Occipital lobe (tissue), 2 donors: Measurements from ENCODE around the gene ADRA2A. TPM values are rescaled to one million over a fixed set of nuclear protein-coding genes. Genes with fewer than 3 reads are reported as not detected.

Experiments used
- DNase-seq: peaks from one replicate; lab custom pipeline; 2025; lab: John Stamatoyannopoulos, UW
- total RNA-seq: library from RNA; depleted of rRNA; stranded (reverse); fragments of >200 nt; gene quantifications from one replicate; pipeline ENCODE4 v1.2.3, GENCODE V29; 2014

The ADRA2A gene
- total RNA-seq, 1 donor from 2014 or later, result 15.9 TPM

DNA sequence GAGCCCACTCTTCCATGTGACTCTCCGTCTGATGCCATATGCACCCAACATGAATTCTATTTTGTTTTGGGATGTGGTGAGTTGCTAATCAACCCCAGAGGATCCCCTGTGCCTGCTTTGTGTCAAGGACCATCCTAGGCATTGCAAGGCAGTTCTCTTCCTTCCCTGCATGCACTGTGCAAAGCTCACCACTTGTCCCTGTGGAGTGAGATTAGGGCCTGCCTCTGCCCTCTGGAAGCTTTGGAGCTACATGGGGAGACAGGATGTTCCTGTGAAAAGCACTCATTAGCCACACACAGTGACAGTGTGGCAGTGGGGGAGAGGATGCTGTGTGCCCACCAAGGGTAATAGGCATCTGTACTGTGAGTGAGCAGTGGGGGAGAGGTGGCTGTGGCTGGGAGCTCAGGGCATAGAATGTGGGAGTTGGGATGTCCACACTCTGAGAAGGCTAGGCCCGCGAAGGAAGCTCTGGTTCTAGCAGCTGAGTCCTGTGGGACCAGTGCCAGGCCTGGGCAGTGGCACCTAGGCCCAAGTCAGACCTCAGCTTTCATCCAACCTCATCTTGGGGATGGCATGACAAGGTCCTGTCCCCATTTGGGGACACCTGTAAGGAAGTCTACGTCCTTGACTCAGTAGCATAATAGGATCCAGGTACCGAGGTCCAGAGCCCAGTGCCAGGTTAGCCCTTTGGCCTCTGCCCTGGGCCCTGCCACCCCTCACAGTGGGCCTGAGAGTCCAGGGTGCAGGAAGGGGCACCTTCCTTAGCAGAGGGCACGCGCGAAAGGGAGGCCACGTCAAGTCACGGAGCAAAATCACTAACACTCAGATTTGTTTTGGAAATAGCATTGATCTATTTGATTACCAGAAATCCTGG, 6.6 kb downstream of the ADRA2A start:
- no peak for DNase-seq

DNA sequence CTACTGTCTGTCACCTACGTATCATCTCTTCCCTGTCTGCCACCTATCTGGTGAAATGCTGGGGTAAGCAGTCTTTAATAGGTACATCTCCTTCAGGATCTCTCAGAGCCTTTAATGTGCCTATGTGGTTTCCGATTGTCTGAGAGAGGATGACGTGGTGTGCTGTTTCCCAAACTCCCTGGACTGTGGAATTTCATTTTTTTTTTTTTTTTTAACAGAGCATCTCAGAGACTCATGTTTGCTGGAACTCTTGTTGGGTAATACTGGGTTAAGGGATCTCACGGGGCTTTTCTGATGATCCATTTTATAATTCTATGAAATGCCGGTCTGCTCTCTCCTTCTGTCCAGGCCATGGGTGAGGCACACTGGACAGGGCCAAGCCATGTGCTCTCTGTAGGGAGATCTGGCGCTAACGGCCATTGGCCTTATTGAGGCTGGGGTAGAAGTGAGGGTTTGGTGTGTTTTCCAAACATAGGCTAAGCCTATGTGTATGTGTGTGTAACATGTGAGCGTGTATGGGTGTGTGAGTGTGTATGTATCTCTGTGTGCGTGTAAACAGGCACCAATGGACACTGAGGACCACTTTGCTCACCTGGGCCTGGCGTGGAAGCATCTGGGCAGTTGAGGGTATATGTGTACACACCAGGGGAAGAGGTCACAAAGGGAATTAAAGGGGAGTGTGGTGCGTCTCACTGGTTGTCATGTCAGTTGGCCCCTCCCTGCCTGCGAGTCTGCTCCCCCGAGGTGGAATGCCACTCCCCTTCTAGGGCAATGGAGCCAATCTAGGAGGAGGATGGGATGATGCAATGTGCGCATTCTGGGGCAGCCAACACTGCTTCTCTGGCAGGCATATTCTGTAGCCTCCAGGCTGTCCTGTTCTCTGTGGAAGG, 7.8 kb downstream of the ADRA2A start:
- no peak for DNase-seq

DNA sequence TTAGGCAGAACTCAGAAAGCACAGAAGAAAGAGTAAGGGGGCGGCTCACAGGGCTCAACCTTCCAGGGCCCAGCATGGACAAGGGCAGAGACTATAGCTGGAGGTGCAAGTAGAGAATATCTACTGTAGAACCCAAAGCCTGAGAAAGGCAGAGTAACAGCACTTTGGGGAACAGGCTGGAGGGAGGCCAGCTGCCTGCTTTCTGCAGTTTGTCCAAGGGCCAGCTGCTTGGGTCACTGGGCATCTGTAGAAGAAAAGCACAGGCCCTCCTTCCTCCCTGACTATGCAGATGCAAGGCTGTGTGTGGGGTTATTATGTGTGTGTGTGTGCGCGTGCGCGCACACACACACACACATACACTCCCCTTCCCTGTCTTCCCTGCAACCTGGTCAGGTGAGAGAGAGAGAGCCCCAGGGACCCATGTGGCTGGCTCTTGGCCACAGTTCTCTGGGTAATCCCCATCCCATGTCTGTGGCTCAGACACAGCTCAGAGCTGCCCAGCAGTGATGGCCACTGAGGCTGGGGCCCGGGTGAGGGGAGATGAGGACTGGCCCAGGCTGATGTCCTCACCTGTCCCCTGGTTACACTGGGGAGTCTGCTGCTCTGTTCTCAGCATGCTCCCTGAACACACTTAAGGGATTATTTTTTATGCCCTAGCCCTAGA, 9.0 kb downstream of the ADRA2A start:
- no peak for DNase-seq

DNA sequence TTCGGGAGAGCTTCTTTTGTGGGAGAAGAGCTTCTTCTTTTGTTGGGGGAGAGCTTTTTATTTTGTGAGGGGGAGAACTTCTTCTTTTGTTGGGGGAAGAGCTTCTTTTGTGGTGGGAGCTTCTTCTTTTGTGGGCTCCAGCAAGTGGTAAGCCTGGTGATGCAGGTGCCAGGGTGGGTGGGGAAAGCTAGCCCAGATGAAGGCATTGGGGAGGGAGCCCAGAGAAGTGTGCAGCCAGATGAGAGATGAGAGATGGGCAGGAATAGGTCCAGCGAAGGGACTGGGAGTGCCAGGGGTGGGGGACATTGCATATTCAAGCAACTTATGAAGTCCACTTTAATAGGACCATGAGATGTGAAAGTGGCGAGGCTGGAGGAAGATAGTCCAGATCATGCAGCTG, 9.7 kb downstream of the ADRA2A start:
- no peak for DNase-seq

DNA sequence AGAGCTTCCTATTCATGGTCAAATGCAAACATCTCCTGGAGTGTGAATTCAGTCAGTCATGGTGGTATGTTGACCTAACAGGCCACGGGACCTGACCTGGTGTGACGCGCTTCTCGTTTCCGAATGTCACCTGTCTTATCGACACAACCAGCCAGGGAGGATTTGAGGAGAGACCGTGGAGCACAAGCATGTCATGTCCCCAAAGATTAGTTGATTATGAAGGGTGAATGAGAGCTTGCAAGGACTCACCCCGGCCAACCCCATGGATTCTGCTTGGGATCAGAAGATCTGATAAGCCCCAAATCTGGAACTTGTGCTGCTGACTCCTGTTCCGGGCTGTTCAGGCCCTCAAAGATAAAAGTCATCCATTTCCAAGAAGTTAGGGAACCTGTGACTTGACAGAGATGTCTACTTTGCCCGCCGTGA, 10.5 kb downstream of the ADRA2A start:
- DNase-seq, result no peak

DNA sequence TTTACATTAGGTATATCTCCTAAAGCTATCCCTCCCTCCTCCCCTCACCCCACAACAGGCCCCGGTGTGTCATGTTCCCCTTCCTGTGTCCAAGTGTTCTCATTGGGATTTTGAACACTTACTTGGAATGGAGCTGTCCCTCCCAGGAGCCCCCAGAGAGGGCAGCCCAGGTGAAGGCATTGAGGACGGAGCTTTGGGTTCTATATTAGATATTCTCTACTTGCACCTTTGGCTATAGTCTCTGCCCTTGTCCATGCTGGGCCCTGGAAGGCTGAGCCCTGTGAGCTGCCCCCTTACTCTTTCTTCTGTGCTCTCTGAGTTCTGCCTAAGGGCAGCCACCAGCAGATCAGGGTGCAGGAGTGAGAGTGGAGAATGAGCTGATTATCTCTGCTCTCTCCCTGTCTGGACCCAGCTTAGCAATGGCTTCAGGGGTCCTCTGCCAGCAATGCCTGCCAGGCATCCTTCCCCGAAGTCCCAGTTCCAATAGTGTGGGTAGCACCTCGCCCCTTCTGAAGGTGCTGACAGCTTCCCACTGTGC, 11.2 kb downstream of the ADRA2A start:
- DNase-seq, result no peak

DNA sequence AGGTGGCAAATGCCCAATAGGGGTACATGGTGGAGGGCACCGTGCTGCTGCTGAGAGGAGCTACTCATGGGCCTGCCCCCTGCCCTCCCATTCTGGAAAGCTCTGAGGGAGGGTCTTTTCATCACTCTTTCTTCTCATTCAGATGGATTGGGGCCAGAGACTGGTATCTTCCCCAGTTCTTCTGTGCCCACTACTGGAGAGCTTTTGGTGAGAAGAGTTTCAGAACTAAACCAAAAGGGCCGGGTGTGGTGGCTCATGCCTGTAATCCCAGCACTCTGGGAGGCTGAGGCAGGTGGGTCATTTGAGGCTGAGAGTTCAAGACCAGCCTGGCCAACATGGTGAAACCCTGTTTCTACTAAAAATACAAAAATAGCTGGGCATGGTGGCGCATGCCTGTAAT, 12.5 kb downstream of the ADRA2A start:
- DNase-seq, result no peak

DNA sequence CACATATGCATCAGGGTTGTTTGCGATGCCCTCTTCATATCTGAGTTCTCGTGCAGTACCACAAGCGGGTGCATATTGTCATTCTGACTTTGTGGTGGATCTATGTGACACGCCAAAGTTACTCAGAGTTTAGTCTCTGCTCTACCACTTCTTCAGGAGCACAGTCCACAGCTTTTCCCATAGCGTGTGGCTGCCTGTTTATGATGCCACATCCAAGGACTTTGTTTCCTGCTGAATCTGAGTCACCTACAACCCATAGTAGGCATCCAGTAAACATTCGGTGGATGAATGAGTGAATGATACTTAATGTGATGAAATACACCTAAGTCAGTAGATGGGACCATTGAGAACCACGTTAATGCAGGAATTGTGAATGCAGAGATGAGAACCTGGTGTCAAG, 15.0 kb downstream of the ADRA2A start:
- no peak for DNase-seq

DNA sequence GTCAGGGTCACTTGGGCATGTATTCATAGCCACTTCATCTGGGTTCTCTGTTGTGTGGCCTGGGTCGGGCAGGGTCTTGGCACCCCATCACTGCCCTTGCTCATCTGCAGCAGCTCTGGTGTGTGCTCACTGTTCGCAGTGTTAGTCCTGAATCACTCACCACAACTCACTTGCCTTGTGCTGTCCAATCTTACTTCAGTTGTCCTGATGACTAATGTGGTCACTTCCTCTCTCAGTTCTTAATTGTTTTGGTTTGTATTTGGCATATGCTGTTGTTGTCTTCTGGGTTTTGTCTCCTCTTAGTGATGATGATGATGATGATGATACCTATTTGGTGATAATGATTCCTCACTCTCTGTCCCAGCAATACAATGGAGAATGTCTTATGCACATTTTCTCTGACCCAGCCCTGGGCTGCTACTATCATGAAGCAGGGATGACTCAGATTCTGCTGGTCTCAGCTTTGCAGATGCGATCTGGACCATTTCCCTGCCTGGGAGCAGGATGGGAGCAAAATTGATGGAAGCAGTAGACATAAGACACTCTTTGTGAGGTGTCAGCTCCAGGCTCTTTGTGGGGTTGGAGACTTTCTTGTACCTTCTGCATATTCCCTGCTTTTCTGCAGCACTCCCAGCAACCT, 17.0 kb downstream of the ADRA2A start:
- DNase-seq, result no peak

DNA sequence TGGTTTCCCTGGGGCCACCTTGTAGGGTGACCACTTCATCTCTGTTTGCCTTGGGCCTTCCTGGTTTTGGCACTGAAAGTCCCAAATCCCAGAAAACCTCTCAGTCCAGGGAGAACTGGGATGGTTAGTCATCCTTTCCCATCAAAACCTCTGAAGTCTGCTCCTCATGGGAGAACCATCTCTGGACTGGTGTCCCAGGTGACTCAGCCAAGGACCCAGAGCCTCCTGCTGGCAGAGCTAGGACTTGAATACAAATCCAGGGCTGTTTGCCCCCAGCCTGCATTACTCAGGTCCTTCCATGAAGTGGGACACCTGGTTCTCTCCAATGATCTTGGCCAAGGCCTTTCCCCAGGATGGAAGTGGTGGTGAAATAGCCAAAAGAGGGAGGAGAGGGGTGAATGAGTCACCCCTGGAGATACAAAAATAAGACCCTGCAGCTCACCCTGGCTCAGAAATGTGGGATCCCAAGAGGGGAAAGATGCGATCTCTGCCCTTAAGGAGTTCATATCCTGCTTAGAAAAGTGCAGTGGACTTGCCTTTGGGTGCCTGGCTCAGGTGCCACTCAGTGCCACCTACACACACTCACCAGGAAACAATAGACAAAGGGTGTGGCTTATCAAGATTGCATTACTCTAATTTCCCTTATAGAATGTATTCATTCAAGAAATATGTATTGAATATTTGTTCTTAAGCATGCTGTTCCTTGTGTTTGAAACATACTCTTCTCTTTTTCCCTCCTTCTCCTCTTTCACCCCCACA, 22.0 kb downstream of the ADRA2A start:
- no peak for DNase-seq

DNA sequence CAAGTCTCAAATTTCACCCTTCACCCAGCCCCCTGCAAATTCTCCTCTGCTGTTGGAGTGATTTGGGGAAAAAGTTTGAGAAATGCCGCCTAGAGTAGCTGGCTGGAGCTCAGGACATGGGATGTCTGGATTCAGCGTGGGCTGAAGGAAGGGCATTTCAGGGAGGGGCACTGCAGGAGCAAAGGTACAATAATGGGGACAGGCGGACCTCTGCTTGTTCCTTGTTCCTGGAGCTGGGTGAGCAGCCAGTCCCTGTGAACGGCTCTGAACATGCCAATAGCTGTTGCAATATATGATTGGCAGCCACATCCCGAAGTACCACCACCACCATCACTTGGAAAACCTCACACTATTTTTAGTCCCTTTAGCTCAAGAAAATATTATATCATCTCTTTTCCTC, 23.4 kb downstream of the ADRA2A start:
- no peak for DNase-seq

DNA sequence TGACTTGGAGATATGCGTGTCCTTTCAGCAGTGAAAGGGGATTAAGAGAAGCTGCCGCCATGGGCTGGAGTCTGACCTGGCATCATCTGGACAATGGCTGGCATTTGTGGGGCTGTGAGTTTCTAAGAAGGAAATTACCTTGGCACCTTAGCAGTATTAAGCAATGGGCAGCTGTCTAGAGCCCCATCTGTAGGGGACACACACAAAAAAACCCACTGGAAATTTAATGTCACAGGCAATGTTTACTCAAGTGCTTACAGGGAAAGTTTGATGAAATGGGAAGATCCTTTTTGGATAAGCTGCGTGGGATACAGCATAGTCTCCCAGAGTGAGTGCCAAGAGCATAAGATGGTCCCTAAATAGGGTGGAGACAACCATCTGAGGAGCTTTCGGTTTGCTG, 25.0 kb downstream of the ADRA2A start:
- DNase-seq, result no peak

DNA sequence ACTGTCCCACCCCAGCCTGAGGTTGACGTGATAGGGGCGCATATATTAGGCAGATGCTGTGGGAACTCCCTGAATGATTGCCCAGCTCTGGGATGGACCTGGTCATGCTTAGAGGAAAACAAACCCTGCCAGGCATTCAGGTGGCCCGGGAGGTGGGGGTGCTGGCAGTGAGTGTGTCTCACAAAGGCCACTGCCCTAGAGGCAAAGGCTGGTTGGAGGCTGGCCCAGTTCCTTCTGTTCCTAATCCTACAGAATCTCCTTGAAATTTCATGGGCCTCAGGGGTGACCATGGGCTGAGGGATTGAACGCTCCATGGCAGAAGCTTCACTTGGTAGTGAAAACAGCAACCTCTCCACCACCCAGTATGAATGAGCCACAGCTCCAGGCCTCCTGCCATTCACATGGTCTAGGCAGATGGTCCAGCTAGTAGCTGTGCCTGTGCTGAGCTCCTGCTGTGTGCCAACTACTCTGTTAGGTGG, 25.6 kb downstream of the ADRA2A start:
- DNase-seq, result no peak

DNA sequence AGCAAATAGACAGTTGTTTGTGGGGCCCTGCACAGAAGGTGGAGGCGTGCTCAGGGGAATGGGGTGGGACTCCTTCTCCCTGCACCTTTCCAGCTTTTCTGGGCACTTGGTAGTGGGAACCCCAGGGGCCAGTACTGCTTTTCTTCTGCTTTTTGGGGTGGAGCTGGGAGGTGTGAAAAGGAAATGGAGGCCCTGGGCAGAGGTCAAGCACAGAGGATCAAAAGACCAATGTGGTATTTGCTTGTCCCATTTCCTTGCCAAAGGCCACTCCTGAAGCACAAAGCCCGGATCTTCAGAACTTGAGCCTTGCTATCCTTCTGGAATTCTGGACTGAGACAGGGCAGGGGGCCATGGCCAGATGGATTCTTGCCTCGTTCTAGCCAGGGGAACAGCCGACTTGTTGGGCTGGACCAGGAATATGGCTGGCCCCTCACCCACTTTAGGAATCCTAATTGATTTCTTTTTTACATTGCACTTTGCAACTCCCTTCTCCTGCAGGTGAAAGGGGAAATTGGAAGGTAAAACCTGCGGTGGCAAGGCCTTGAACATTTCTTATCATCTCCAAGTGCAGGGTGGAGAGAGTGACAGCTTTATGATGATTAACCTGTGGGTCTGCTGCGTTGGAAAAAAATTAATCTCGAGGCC, 26.5 kb downstream of the ADRA2A start:
- no peak for DNase-seq

DNA sequence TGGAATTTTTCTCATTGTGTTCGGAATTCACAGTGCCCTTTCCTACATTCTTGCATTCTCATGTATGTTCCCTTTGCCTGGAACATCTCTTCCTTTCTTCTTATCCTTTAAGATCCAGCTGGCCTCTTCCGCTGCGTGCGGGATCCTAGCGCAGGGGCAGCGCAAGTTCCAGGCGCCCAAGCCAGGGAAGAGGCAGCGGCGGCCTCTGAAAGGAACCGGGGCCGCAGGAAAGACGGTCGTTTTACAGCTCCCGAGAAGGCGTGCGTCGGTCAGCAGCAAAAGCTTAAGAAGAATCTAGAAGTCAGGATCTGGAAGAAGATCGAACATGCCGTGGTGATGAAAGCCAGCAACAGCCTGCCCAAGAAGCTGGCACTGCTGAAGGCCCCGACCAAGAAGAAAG, 28.0 kb downstream of the ADRA2A start:
- no peak for DNase-seq

DNA sequence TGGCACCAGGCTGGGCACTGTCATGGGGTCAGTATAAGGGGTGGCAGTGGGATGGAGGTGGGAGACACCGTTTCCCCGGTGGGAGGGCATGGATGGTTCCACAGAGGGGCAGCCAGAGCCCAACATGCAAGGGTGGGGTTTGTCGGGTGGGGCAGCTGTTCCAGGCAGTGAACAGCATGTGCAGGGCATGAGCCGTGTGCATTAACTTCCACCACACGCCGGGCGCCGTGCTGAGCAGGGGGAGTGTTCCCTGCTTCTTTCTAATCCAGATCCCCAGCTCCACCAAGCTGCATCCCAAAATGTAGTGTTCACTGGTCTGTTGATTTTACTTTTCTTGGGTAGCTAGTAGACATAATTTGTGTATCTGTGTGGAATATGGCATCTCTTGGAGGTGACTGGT, 29.3 kb downstream of the ADRA2A start:
- DNase-seq, result no peak

DNA sequence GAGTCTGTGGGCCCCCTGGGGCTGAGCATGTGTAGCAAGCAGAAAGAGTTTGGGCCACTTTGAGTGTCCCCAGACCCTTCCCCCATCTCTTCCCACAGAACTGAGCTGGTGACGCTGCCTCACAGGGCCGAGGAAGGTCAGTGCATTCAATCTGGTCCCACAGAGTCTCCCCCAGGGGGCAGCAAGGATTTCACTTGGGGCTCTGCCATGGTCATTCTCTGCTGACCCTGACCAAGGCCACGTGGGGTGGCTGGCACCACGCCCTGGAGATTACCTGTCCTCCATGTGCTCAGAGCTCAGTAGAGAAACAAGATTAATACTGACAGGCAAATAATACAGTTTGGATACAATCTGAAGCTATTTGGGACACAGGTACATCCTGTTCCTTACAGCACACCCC, 30.2 kb downstream of the ADRA2A start:
- DNase-seq, result no peak

DNA sequence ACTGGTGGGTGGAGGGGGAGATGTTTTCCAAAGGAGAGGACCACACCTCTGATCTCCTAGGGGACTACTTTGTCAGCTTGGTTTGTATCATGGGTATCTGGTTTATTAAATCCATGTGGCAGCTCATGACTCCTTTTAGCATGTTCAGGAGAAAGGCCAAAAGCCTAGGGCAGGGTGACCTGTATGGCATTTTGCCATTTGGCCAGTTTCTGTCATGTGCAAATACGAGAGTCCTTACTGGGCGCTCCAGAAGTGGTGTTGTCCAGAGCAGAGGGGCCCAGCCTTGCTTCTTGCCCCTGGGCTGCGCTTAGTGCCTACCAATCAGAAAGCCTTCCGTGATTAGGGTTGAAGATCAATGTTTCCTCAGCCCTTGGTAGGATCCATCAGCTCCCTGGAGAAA, 31.0 kb downstream of the ADRA2A start:
- DNase-seq, result no peak

DNA sequence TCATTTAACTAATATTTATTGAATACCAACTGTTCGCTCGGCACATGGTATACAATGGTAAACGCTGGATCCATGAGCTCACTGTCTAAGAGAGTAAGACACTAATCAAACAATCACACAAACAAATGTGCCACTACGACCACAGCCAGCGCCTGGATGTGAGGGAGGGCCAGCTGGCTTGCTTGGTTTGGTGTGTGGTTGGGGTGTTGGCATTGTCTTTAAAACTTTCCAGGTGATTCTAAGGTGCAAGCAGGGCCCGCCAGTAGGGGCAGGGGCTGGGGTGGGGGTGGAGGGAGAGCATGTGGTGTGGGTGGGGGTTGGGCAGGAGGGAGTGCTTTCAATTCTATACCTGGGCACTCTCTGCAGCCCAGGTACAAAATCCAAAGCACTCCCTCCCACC, 31.6 kb downstream of the ADRA2A start:
- DNase-seq, result no peak
